ENCODE measurements around the gene TMEM169.
A peak's percentile ranks its signal among the peaks of the same experiment; 100 is the strongest.

Gene TMEM169

DNA sequence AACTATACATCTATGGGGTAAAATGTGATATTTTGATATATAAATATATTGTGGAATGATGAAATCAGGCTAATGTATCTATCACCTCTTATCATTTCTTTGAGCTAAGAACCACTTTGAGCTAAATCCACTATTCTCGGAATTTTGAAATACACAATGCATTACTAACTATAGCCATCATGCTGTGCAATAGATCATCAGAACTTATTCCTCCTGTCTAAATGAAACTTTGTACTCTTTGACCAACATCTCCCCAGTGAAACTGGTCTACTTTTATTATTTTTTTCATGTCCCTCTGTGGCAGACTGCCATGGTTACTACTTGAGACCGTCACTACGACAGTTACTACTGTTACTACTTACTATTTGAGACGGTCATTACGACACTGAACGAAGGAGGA is 11.5 kb upstream of the TMEM169 start:
- POLR2A ChIA-PET = no interaction called here
- no peak overlapping the region for H3K4me3 ChIP-seq (ENCODE audit: low read depth, low read length)
- H3K27ac ChIP-seq (ENCODE audit: extremely low read depth, low read depth, low read length) = no peak overlapping the region
- peaks cover 23 to 33% of the 10 kb centered on the region in 2 experiments for H3K36me3 ChIP-seq (ENCODE audit: control insufficient read depth in 2 of 2, insufficient read depth in 1 of 2, low read length in 2 of 2)
- no peaks in the 10 kb centered on the region for H3K9me3 ChIP-seq (ENCODE audit: control insufficient read depth, insufficient read depth, low read depth, low read length)
- CTCF ChIA-PET = interaction anchor here (0.6 kb wide), 1 partner anchor 145 kb away, joined by 3 read pairs; no protein-coding TSS in a partner anchor
- TF ChIP-seq ZNF596 (tag by site-specific recombination; IDR thresholded peaks at IDR 0.05) = no peak
- no peak for TF ChIP-seq KLF9 (tag by site-specific recombination; IDR thresholded peaks at IDR 0.05; ENCODE audit: low read depth)
- no peak for TF ChIP-seq ZBTB8A (tag by site-specific recombination; IDR thresholded peaks at IDR 0.05)
- no peak for TF ChIP-seq ZNF768 (tag by site-specific recombination; IDR thresholded peaks at IDR 0.05)
- no peaks in the 10 kb centered on the region for H3K4me1 ChIP-seq (ENCODE audit: control insufficient read depth, insufficient read depth, low read length)

DNA sequence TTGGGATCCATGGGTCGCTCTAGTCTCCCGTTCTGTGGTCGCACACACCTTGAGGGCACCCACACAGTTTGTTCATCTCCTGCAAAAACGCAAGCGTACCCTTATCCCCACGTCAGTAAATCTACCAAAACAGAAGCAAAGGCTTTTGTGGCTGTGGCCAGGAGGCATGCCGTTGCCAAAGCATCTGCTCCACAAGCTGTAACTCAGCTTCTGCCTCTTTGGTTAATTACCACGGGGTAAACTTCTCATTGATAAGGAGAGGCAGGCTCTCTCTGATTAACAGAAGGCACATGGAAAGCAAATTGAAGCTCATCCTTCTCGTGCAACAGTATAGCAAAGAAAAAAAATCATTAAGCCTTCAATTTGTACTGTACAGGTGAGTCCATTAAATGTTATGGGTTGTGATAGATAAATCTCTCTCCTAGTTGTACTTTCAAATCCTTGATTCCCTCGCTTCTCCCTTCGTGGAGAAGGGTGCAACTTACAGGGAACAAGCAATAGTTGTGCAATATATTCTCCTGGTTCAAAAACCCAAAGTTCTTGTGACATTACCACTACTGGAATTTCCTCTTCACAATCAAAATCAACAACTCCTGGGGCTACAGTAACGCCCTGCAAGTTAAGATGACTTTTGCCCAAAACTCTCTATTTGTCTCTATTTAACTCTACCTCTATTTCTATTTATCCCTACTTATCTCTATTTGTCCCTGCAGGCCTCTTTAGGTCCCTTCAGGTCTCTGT is 10.4 kb upstream of the TMEM169 start:
- no peak overlapping the region for H3K4me3 ChIP-seq (ENCODE audit: low read depth, low read length)
- ChIA-PET POLR2A (no interaction called here), CTCF (interaction anchor here (0.7 kb wide), 1 partner anchor 11 kb away, joined by 3 read pairs; the partner anchor contains the start of genes PECR and TMEM169)
- peaks cover 15 to 23% of the 10 kb centered on the region in 2 experiments for H3K36me3 ChIP-seq (ENCODE audit: control insufficient read depth in 2 of 2, insufficient read depth in 1 of 2, low read length in 2 of 2)
- no peaks in the 10 kb centered on the region for H3K4me1 ChIP-seq (ENCODE audit: control insufficient read depth, insufficient read depth, low read length)
- H3K27ac ChIP-seq (ENCODE audit: extremely low read depth, low read depth, low read length) = no peak overlapping the region
- no peaks in the 10 kb centered on the region for H3K9me3 ChIP-seq (ENCODE audit: control insufficient read depth, insufficient read depth, low read depth, low read length)
- TF ChIP-seq, protein P1, sequence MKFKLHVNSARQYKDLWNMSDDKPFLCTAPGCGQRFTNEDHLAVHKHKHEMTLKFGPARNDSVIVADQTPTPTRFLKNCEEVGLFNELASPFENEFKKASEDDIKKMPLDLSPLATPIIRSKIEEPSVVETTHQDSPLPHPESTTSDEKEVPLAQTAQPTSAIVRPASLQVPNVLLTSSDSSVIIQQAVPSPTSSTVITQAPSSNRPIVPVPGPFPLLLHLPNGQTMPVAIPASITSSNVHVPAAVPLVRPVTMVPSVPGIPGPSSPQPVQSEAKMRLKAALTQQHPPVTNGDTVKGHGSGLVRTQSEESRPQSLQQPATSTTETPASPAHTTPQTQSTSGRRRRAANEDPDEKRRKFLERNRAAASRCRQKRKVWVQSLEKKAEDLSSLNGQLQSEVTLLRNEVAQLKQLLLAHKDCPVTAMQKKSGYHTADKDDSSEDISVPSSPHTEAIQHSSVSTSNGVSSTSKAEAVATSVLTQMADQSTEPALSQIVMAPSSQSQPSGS (tag by site-specific recombination; IDR thresholded peaks at IDR 0.05; ENCODE audit: low read depth) = no peak
- TF ChIP-seq PRDM1 (tag by site-specific recombination; IDR thresholded peaks at IDR 0.05) = no peak
- no peak for TF ChIP-seq SCRT2 (tag by site-specific recombination; IDR thresholded peaks at IDR 0.05)
- no peak for TF ChIP-seq ZNF174 (tag by site-specific recombination; IDR thresholded peaks at IDR 0.05)
- TF ChIP-seq, protein P2, sequence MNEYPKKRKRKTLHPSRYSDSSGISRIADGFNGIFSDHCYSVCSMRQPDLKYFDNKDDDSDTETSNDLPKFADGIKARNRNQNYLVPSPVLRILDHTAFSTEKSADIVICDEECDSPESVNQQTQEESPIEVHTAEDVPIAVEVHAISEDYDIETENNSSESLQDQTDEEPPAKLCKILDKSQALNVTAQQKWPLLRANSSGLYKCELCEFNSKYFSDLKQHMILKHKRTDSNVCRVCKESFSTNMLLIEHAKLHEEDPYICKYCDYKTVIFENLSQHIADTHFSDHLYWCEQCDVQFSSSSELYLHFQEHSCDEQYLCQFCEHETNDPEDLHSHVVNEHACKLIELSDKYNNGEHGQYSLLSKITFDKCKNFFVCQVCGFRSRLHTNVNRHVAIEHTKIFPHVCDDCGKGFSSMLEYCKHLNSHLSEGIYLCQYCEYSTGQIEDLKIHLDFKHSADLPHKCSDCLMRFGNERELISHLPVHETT (tag by site-specific recombination; IDR thresholded peaks at IDR 0.05) = no peak
- no peak for TF ChIP-seq ZNF548 (tag by site-specific recombination; IDR thresholded peaks at IDR 0.05)
- TF ChIP-seq, protein P3, sequence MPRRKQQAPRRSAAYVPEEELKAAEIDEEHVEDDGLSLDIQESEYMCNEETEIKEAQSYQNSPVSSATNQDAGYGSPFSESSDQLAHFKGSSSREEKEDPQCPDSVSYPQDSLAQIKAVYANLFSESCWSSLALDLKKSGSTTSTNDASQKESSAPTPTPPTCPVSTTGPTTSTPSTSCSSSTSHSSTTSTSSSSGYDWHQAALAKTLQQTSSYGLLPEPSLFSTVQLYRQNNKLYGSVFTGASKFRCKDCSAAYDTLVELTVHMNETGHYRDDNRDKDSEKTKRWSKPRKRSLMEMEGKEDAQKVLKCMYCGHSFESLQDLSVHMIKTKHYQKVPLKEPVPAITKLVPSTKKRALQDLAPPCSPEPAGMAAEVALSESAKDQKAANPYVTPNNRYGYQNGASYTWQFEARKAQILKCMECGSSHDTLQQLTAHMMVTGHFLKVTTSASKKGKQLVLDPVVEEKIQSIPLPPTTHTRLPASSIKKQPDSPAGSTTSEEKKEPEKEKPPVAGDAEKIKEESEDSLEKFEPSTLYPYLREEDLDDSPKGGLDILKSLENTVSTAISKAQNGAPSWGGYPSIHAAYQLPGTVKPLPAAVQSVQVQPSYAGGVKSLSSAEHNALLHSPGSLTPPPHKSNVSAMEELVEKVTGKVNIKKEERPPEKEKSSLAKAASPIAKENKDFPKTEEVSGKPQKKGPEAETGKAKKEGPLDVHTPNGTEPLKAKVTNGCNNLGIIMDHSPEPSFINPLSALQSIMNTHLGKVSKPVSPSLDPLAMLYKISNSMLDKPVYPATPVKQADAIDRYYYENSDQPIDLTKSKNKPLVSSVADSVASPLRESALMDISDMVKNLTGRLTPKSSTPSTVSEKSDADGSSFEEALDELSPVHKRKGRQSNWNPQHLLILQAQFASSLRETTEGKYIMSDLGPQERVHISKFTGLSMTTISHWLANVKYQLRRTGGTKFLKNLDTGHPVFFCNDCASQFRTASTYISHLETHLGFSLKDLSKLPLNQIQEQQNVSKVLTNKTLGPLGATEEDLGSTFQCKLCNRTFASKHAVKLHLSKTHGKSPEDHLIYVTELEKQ (tag by site-specific recombination; IDR thresholded peaks at IDR 0.05; ENCODE audit: borderline replicate concordance) = no peak
- TF ChIP-seq KLF1 (tag by site-specific recombination; IDR thresholded peaks at IDR 0.05) = no peak

DNA sequence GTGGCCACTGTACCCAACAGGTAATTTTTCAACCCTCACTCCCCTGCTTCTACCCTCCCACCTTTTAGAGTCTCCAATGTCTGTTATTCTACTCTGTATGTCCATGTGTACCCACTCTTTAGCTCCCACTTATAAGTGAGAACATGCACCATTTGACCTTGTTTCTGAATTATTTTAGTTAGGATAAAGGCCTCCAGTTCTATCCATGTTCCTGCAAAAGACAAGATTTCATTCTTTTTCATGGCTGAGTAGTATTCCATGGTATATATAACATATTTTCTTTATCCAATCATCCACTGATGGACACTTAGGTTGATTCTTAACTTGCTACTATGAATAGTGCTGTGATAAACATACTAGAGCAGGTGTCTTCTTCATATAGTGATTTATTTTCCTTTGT is 9.2 kb upstream of the TMEM169 start:
- no peak for TF ChIP-seq KLF8 (tag by site-specific recombination; IDR thresholded peaks at IDR 0.05)
- peak; percentile 90 for TF ChIP-seq ZNF146 (tag by site-specific recombination; IDR thresholded peaks at IDR 0.05)
- ChIA-PET CTCF (no interaction called here), POLR2A (no interaction called here)
- Histone ChIP-seq H3K36me3 (ENCODE audit: control insufficient read depth in 2 of 2, insufficient read depth in 1 of 2, low read length in 2 of 2) (peaks cover 15 to 21% of the 10 kb centered on the region in 2 experiments), H3K27ac (ENCODE audit: extremely low read depth, low read depth, low read length) (no peak overlapping the region), H3K9me3 (ENCODE audit: control insufficient read depth, insufficient read depth, low read depth, low read length) (no peaks in the 10 kb centered on the region), H3K4me3 (ENCODE audit: low read depth, low read length) (no peak overlapping the region), H3K4me1 (ENCODE audit: control insufficient read depth, insufficient read depth, low read length) (no peaks in the 10 kb centered on the region)

Measured in HEK293 (cell line).